ENCODE data around the gene TTLL6.
"Not testable (repeated sequence)": the region's sequence is repeated elsewhere in the genome, so short reads cannot be mapped to it uniquely, and the experiment has no call there.

TTLL6 gene

GRCh38 chr17:48716549-48716948 is 100.5 kb downstream of the TTLL6 start:
- not testable (repeated sequence) for H3K4me3 ChIP-seq (ENCODE audit: low read length); H3K36me3 ChIP-seq (ENCODE audit: control insufficient read depth, low read depth, low read length); H3K9ac ChIP-seq (ENCODE audit: low read length); H3K9me3 ChIP-seq (ENCODE audit: control insufficient read depth, low read depth, low read length); H3K27ac ChIP-seq (ENCODE audit: low read length)
- H3K27me3 ChIP-seq (ENCODE audit: control insufficient read depth, insufficient read depth, low read length), result peaks cover 98% of the 10 kb centered on the region
- H3K4me1 ChIP-seq (ENCODE audit: control insufficient read depth, low read depth, low read length), result peaks cover 18% of the 10 kb centered on the region

- Histone ChIP-seq H3K4me3 (ENCODE audit: low read length) (no peak overlapping the region), H3K9me3 (ENCODE audit: control insufficient read depth, low read depth, low read length) (no peaks in the 10 kb centered on the region), H3K27ac (ENCODE audit: low read length) (no peak overlapping the region), H3K4me1 (ENCODE audit: control insufficient read depth, low read depth, low read length) (peaks cover 18% of the 10 kb centered on the region), H3K27me3 (ENCODE audit: control insufficient read depth, insufficient read depth, low read length) (peaks cover 97% of the 10 kb centered on the region), H3K36me3 (ENCODE audit: control insufficient read depth, low read depth, low read length) (no peaks in the 10 kb centered on the region), H3K9ac (ENCODE audit: low read length) (no peak overlapping the region)
Measured at GRCh38 chr17:48715496-48716399, 101.3 kb downstream of the TTLL6 start.

Data from iPS-18a (cell line).